ENCODE results near the gene EBF3.

GRCh38 chr10:129840196-129840590 lies 123.9 kb downstream of the EBF3 start:
- TF ChIP-seq CTCF (IDR thresholded peaks at IDR 0.05) (no peak), POLR2A (IDR thresholded peaks at IDR 0.05) (no peak)
